Placental pericyte (primary cell): ENCODE measurements around the gene PLAA. TPM values are rescaled to one million over a fixed set of nuclear protein-coding genes. Genes with fewer than 3 reads are reported as not detected.

Source experiments
- small RNA-seq: library from RNA; depleted of rRNA; stranded (forward); fragments of <200 nt; gene quantifications from one replicate; pipeline ENCODE3, GENCODE V24; 2012; ENCODE audit warnings: low replicate concordance
- total RNA-seq: library from RNA; depleted of rRNA; stranded (reverse); fragments of >200 nt; gene quantifications from 2 replicates; pipeline ENCODE4 v1.2.3, GENCODE V29; 2012

Gene PLAA
- 31.1 and 60.4 TPM in 2 replicates for total RNA-seq

DNA sequence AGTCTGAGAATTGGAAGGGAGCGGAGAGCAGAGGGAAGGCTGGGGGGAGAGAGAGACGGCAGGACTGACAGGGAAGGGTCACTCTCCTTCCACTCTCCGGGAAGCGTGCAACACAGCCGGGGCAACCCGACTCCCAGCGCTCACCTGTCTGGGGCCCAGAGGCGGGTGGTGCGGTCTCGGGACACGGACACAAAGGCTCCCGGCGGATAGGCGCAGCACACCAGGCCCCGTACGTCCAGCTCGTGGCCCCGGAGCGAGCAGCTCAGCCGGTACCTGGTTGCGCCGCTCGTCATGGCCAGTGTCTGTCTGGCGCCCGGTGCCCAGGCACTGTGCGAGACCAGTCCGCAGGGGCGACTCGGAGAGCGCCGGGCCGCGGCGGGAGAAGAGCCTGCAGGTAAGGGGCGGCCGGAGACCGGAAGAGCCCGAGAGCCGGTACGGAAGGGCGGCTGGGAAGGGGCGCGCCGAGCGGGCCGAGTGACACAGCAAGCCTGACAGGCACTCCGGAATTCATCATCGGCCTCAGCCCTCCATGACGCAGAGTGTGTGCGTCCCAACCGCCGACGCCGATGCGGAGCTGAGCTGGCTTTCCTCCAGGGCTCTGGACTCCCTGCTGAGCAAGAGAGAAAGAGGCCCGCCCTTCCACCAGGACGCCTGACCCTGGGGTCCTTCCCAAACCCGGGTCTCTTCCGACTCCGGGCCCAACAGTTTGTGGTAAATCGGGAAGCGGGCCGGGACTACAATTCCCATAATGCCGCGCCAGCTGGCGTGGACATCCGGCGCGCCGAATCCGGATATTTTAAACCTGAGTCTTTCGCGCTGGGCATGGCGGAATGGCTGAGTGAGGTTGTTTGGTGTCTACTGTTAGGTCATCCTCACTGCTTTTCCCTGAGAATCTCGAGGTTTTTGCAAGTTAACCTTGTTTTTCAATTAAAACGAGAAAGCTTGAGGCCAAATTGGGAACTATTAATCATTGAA is at the start of gene PLAA:
Gene PLAA (minus strand): TSS at position 490 of the 975 bp plus-strand sequence. CDS start 197 bp downstream, at position 293.

DNA sequence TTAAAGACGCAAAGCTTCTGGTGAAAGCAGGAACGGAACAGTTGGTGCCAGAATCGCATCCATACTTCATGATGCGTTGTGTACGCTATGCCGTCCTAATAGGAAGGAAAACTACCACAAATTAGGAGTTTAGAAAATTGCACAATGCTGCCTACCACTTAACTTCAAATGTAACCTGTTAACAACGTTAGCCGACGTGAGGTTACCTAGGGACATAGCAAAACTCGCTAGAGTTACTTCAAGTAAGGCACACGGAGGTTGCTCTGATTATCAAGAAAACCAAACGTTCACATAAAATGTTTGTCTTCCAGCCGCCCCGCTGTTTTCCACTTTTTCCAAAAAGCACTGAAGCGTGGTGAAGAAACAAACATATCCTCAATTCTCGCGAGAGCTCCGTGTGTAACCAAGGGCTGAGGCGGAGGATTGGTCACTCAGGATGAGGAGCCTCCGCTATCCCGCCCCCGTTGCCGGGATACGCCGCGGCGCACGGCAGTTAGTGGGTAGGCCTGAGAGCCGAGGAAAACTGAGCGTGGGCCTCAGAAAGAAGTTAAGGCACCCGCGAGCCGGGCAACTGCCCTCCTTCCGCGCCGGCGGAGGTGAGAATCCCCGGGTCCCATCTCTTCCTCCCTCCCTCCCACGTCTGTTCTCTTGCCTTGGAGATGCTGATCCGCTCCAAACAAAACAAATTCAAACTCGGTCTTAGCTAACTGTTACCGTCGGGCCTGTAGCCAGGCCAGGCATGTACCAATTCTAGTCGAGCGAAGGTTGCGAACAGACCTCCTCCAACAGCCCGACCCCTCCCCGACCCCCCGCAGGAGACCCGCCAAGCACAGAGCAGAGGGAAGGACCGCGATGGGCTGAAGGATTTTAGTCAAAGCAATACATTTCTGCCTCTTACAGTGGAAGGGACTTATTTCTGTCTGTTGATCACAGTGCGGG is 9.1 kb upstream of the PLAA start, which contains the start of gene IFT74:
Gene IFT74 (plus strand): TSS at position 492 of the 939 bp plus-strand sequence. CDS start 5,556 bp downstream, outside the sequence.

GRCh38 chr9:26892251-26893029 is 54.6 kb downstream of the PLAA start, which contains the start of gene CAAP1:
Gene CAAP1, minus strand, starts transcription at chr9:26892802. Its CDS starts 87 bp downstream, at chr9:26892715.

Small RNA genes lying within 50 kb of the gene (small RNA-seq; reads per million reads assigned to genes)
- not detected for gene RN7SL100P

Other genes starting within 250 kb of the PLAA start
- gene CAAP1, start 54.4 kb downstream of the PLAA start, total RNA-seq: 17.3 and 22.3 TPM in 2 replicates
- 10.0 and 12.0 TPM in 2 replicates for gene IFT74, start 9.2 kb upstream of the PLAA start, total RNA-seq
- gene LRRC19, start 58.4 kb upstream of the PLAA start, total RNA-seq: not detected in 2 replicates
- gene TEK, start 162.0 kb upstream of the PLAA start, total RNA-seq: 1.8 and 15.6 TPM in 2 replicates